OCI-LY7 (cell line): ENCODE data around the gene NEU2. TPM values are rescaled to one million over a fixed set of nuclear protein-coding genes. Genes with fewer than 3 reads are reported as not detected.

Experiments used
- BruUV-seq: library from RNA; stranded (reverse); fragments of 400-500 nt; replicated peaks from 2 replicates; lab custom pipeline; 2021; lab: Mats Ljungman, UMichigan
- CTCF ChIA-PET: fragments of 300-600 bp; sonication (Branson Sonifier 250); formaldehyde crosslinking; loops from one replicate; lab custom pipeline; 2022; ENCODE audit warnings: antibody characterized with exemption; ENCODE audit not compliant: unreplicated experiment; lab: Charles Lee
- POLR2A ChIA-PET: fragments of 300-600 bp; sonication (Branson Sonifier 250); formaldehyde crosslinking; loops from one replicate; lab custom pipeline; 2022; ENCODE audit warnings: antibody characterized with exemption; lab: Charles Lee
- DNase-seq: peaks from one replicate; pipeline ENCODE4 v3.0.0-alpha.2; 2015; ENCODE audit warnings: low spot score
- H2AFZ ChIP-seq: fragments of 200-600 bp; sonication (generic), shearing (Covaris generic); 2 replicates; pipeline ENCODE4 v1.6.1; 2014; ENCODE audit warnings: mild to moderate bottlenecking, antibody characterized with exemption, low read length, moderate library complexity
- H3K27ac ChIP-seq: fragments of 200-600 bp; sonication (generic); 2 replicates; pipeline ENCODE4 v1.5.1; 2014; ENCODE audit warnings: mixed run types, low read depth, mild to moderate bottlenecking, moderate library complexity, low read length, inconsistent platforms; ENCODE audit not compliant: poor library complexity, severe bottlenecking
- H3K36me3 ChIP-seq: fragments of 200-600 bp; sonication (generic); 2 replicates; pipeline ENCODE4 v1.6.1; 2014; ENCODE audit warnings: mild to moderate bottlenecking, antibody characterized with exemption, low read length, moderate library complexity, mixed read lengths; ENCODE audit not compliant: insufficient read depth
- H3K4me1 ChIP-seq: fragments of 200-600 bp; sonication (generic); 2 replicates; pipeline ENCODE4 v1.5.1; 2014; ENCODE audit warnings: mild to moderate bottlenecking, low read length; ENCODE audit not compliant: insufficient read depth, poor library complexity, severe bottlenecking
- H3K4me2 ChIP-seq: fragments of 200-600 bp; sonication (generic); 2 replicates; pipeline ENCODE4 v1.6.1; 2014; ENCODE audit warnings: mild to moderate bottlenecking, low read length
- H3K4me3 ChIP-seq: fragments of 200-600 bp; sonication (generic); 2 replicates; pipeline ENCODE4 v1.5.1; 2014; ENCODE audit warnings: mild to moderate bottlenecking, low read depth, low read length; ENCODE audit not compliant: poor library complexity, severe bottlenecking
- H3K79me2 ChIP-seq: fragments of 200-600 bp; sonication (generic); 2 replicates; pipeline ENCODE4 v1.6.1; 2016; ENCODE audit warnings: low read depth, mild to moderate bottlenecking, low read length, moderate library complexity, mixed read lengths; ENCODE audit not compliant: insufficient read depth
- H3K9me2 ChIP-seq: fragments of 200-600 bp; sonication (generic); 2 replicates; pipeline ENCODE4 v1.6.1; 2016; ENCODE audit warnings: mild to moderate bottlenecking, low read length, mixed read lengths; ENCODE audit not compliant: insufficient read depth
- H3K9me3 ChIP-seq: fragments of 200-600 bp; sonication (generic); 2 replicates; pipeline ENCODE4 v1.6.1; 2014; ENCODE audit warnings: mild to moderate bottlenecking, mixed run types, low read length, mixed read lengths
- H4K20me1 ChIP-seq: fragments of 200-600 bp; sonication (generic); 2 replicates; pipeline ENCODE4 v1.6.1; 2014; ENCODE audit warnings: mild to moderate bottlenecking, antibody characterized with exemption, low read length, moderate library complexity, mixed read lengths; ENCODE audit not compliant: insufficient read depth
- CTCF ChIP-seq: fragments of 200-600 bp; sonication (generic); conservative IDR thresholded peaks from 2 replicates; pipeline ENCODE4 v1.5.1; 2014; ENCODE audit warnings: mild to moderate bottlenecking, antibody characterized with exemption, low read length, moderate library complexity, mixed read lengths
- EZH2phosphoT487 ChIP-seq: fragments of 200-600 bp; sonication (generic); IDR thresholded peaks from 2 replicates; pipeline ENCODE4 v1.6.1; 2018; ENCODE audit warnings: low read depth, borderline replicate concordance, mild to moderate bottlenecking, mixed run types, antibody characterized with exemption, low read length, moderate library complexity, mixed read lengths
- intact Hi-C: fragments of 100-400 bp; cut with micrococcal nuclease; formaldehyde crosslinking; loops from one replicate; pipeline ENCODE4 v1.10.0; 2022; ENCODE audit not compliant: unreplicated experiment
- total RNA-seq, 2 experiments: library from RNA; depleted of rRNA in 1 of 2; stranded (reverse); fragments of >200 nt in 1 of 2; shearing (Covaris generic) in 1 of 2; gene quantifications; 2 replicates each; pipeline ENCODE4 v1.2.3, GENCODE V29; 2014 to 2022

The NEU2 gene
- total RNA-seq, 2 experiments from 2014 or later = not detected

- ChIA-PET CTCF (no interaction called here), POLR2A (no interaction called here)
- BruUV-seq = no TSS peak
- H3K9me3 ChIP-seq = no peaks in the 10 kb centered on the region
- no peaks in the 10 kb centered on the region for H3K9me2 ChIP-seq
- H3K36me3 ChIP-seq = no peaks in the 10 kb centered on the region
- TF ChIP-seq EZH2phosphoT487 = no peak
- no peak for TF ChIP-seq CTCF
- no peak overlapping the region for H3K27ac ChIP-seq
- H3K4me2 ChIP-seq = no peak overlapping the region
- no peaks in the 10 kb centered on the region for H4K20me1 ChIP-seq
- H3K79me2 ChIP-seq = no peaks in the 10 kb centered on the region
- DNase-seq = no peak
- no peak overlapping the region for H2AFZ ChIP-seq
- intact Hi-C loops = loop anchor here (10.0 kb wide), 1 partner anchor 59 kb away; no protein-coding TSS in a partner anchor
- H3K4me1 ChIP-seq = no peaks in the 10 kb centered on the region
- H3K4me3 ChIP-seq = no peak overlapping the region
Observed at GRCh38 chr2:232993231-232993821, 39.1 kb upstream of the NEU2 start.

- Histone ChIP-seq H3K9me2 (no peaks in the 10 kb centered on the region), H3K9me3 (no peaks in the 10 kb centered on the region), H3K4me2 (no peak overlapping the region), H3K4me3 (no peak overlapping the region), H3K36me3 (no peaks in the 10 kb centered on the region), H4K20me1 (no peaks in the 10 kb centered on the region), H3K79me2 (no peaks in the 10 kb centered on the region), H2AFZ (no peak overlapping the region), H3K27ac (no peak overlapping the region), H3K4me1 (no peaks in the 10 kb centered on the region)
- no peak for DNase-seq
- ChIA-PET CTCF (no interaction called here), POLR2A (interaction anchor here (0.7 kb wide), 1 partner anchor 75 kb away, joined by 3 read pairs; no protein-coding TSS in a partner anchor)
- TF ChIP-seq EZH2phosphoT487 (no peak), CTCF (no peak)
- intact Hi-C loops = loop anchor here (10.0 kb wide), 1 partner anchor 60 kb away; no protein-coding TSS in a partner anchor
- BruUV-seq = no TSS peak
Observed at GRCh38 chr2:232994446-232994845, 38.0 kb upstream of the NEU2 start.
